Upper lobe of right lung (tissue), 1 donor: ENCODE data around the gene TRMT112. TPM values are rescaled to one million over a fixed set of nuclear protein-coding genes. Genes with fewer than 3 reads are reported as not detected.

Experiments
- ATAC-seq: fragments of 200-7000 bp; cut with Tn5 transposase; one replicate; pipeline ENCODE4 v1.9.1; 2020; ENCODE audit warnings: mild to moderate bottlenecking, moderate library complexity
- DNase-seq: peaks from one replicate; pipeline ENCODE4 v3.0.0-alpha.2; 2020
- H3K27ac ChIP-seq: fragments of 200-600 bp; one replicate; pipeline ENCODE4 v1.8.0; 2022
- H3K27me3 ChIP-seq: fragments of 200-600 bp; one replicate; pipeline ENCODE4 v1.8.0; 2022; ENCODE audit warnings: mild to moderate bottlenecking
- H3K36me3 ChIP-seq: fragments of 200-600 bp; one replicate; pipeline ENCODE4 v1.8.0; 2022
- H3K4me1 ChIP-seq: fragments of 200-600 bp; one replicate; pipeline ENCODE4 v1.8.0; 2022
- H3K4me3 ChIP-seq: fragments of 200-600 bp; one replicate; pipeline ENCODE4 v1.8.0; 2022; ENCODE audit warnings: mild to moderate bottlenecking
- H3K9me3 ChIP-seq: fragments of 200-600 bp; one replicate; pipeline ENCODE4 v1.8.0; 2022
- CTCF ChIP-seq: fragments of 200-600 bp; IDR thresholded peaks from one replicate; pipeline ENCODE4 v1.8.0; 2022; ENCODE audit warnings: antibody characterized with exemption
- intact Hi-C: fragments of 100-400 bp; cut with DNase I; formaldehyde crosslinking; loops from one replicate; pipeline ENCODE4 v1.11.0; 2022
- total RNA-seq: library from RNA; stranded (reverse); fragmentation: NEBNext Ultra II Directional; extraction: Animal tissue kit (Norgen Biotek cat#: 25700); gene quantifications from one replicate; pipeline ENCODE4 v1.2.1, GENCODE V29; 2021
- donor health status: DM: no; HTN: yes; CAD: no; lungs with severe emphysema.

TRMT112 gene
- total RNA-seq, 1 donor from 2014 or later = 168 TPM

DNA sequence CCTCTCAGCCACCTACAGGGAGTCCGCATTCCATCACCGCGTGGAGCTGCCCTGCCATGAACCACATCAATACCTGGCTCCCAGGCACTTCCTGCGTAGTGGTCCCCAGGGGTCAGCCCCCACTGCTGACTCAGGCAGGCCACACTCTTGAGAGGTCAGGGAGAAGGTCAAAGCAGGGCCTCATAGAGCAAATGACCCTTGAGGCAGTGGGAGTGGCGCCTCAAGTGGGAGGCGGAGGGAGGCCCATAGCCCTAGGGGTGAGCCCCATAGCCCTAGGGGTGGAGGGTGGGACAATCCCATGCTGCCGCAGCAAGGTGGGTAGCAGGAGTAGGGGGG is 5.5 kb upstream of the TRMT112 start:
- no peak for TF ChIP-seq CTCF
- Histone ChIP-seq H3K27ac (no peak overlapping the region), H3K36me3 (peaks cover 7% of the 10 kb centered on the region), H3K9me3 (no peaks in the 10 kb centered on the region), H3K27me3 (no peaks in the 10 kb centered on the region), H3K4me3 (no peak overlapping the region), H3K4me1 (peaks cover 12% of the 10 kb centered on the region)
- intact Hi-C loops = no loop called here
- ATAC-seq (no peak), DNase-seq (no peak)

DNA sequence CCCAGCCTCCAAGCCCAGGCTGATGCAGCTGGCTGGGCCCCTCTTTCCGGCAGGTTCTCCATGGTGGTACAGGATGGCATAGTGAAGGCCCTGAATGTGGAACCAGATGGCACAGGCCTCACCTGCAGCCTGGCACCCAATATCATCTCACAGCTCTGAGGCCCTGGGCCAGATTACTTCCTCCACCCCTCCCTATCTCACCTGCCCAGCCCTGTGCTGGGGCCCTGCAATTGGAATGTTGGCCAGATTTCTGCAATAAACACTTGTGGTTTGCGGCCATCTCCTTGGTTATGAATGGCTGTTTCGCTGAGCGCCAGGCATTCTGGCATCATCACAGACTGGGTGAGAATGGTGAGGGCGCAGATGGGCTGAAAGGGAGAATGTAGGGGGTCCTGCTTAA is 4.2 kb upstream of the TRMT112 start:
- no peaks in the 10 kb centered on the region for H3K9me3 ChIP-seq
- intact Hi-C loops = no loop called here
- DNase-seq = peak; percentile 83
- ATAC-seq = peak; percentile 47
- peak overlapping the region; percentile 65 for H3K27ac ChIP-seq
- no peak overlapping the region for H3K4me3 ChIP-seq
- no peak for TF ChIP-seq CTCF
- no peaks in the 10 kb centered on the region for H3K27me3 ChIP-seq
- peaks cover 7% of the 10 kb centered on the region for H3K36me3 ChIP-seq
- peaks cover 14% of the 10 kb centered on the region for H3K4me1 ChIP-seq

- no peak for TF ChIP-seq CTCF
- intact Hi-C loops = no loop called here
- Histone ChIP-seq H3K4me1 (peaks cover 18% of the 10 kb centered on the region), H3K4me3 (no peak overlapping the region), H3K36me3 (peaks cover 10% of the 10 kb centered on the region), H3K27me3 (no peaks in the 10 kb centered on the region), H3K27ac (peak overlapping the region; percentile 65), H3K9me3 (no peaks in the 10 kb centered on the region)
- DNase-seq (no peak), ATAC-seq (no peak)
These were observed 3.7 kb upstream of the TRMT112 start for GRCh38 chr11:64321026-64321425.

DNA sequence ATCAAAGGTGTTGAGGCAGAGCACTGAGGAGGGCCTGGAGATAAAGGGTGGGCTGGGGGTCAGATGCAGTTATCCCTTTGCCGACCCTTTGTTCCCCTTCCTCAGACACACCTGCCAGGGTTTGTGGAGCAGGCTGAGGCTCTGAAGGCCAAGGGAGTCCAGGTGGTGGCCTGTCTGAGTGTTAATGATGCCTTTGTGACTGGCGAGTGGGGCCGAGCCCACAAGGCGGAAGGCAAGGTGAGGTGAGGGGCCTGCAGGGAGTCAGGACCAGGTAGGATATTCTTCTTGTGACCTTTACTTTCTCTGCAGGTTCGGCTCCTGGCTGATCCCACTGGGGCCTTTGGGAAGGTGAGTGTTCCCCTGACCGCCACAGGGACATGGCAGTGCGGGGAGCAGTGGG is 3.2 kb upstream of the TRMT112 start:
- H3K27me3 ChIP-seq = no peaks in the 10 kb centered on the region
- H3K9me3 ChIP-seq = no peaks in the 10 kb centered on the region
- peaks cover 15% of the 10 kb centered on the region for H3K36me3 ChIP-seq
- no peak for ATAC-seq
- H3K4me1 ChIP-seq = peaks cover 18% of the 10 kb centered on the region
- intact Hi-C loops = no loop called here
- no peak for TF ChIP-seq CTCF
- H3K4me3 ChIP-seq = no peak overlapping the region
- peak overlapping the region; percentile 2 for H3K27ac ChIP-seq
- DNase-seq = peak; percentile 63

GRCh38 chr11:64318766-64319761 is 1.7 kb upstream of the TRMT112 start:
- peaks cover 18% of the 10 kb centered on the region for H3K4me1 ChIP-seq
- H3K27ac ChIP-seq = peak overlapping the region; percentile 98
- intact Hi-C loops = no loop called here
- H3K36me3 ChIP-seq = peaks cover 30% of the 10 kb centered on the region
- no peaks in the 10 kb centered on the region for H3K9me3 ChIP-seq
- DNase-seq = peak; percentile 75
- peak; percentile 1 for ATAC-seq
- peak overlapping the region; percentile 87 for H3K4me3 ChIP-seq
- no peak for TF ChIP-seq CTCF
- no peaks in the 10 kb centered on the region for H3K27me3 ChIP-seq
